MM.1S (cell line): ENCODE results near the gene UHRF1.
"Not testable (repeated sequence)": the region's sequence is repeated elsewhere in the genome, so short reads cannot be mapped to it uniquely, and the experiment has no call there.

Source experiments
- DNase-seq: peaks from one replicate; pipeline ENCODE4 v3.0.0-alpha.2; 2015
- H2AFZ ChIP-seq: fragments of 300-600 bp; sonication (generic); 2 replicates; pipeline ENCODE4 v1.6.0; 2016; ENCODE audit warnings: antibody characterized with exemption, low read length
- H3F3A ChIP-seq: fragments of 300-600 bp; sonication (generic); 2 replicates; pipeline ENCODE4 v1.6.1; 2016; ENCODE audit warnings: mild to moderate bottlenecking, antibody characterized with exemption, low read length, moderate library complexity, mixed read lengths; ENCODE audit not compliant: insufficient read depth
- H3K27ac ChIP-seq: fragments of 300-600 bp; sonication (generic); 2 replicates; pipeline ENCODE4 v1.5.1; 2016; ENCODE audit warnings: mild to moderate bottlenecking, low read length
- H3K27me3 ChIP-seq: fragments of 300-600 bp; sonication (generic); replicated peaks from 2 replicates; pipeline ENCODE4 v1.6.0; 2016; ENCODE audit warnings: low read length; ENCODE audit not compliant: insufficient read depth
- H3K36me3 ChIP-seq: fragments of 300-600 bp; sonication (generic); replicated peaks from 2 replicates; pipeline ENCODE4 v1.6.1; 2016; ENCODE audit warnings: mild to moderate bottlenecking, low read length, mixed read lengths; ENCODE audit not compliant: insufficient read depth
- H3K4me1 ChIP-seq: fragments of 300-600 bp; sonication (generic); 2 replicates; pipeline ENCODE4 v1.6.1; 2016; ENCODE audit warnings: low read length, mixed read lengths
- H3K4me2 ChIP-seq: fragments of 300-600 bp; sonication (generic); 2 replicates; pipeline ENCODE4 v1.6.0; 2016; ENCODE audit warnings: low read depth, low read length
- H3K4me3 ChIP-seq: fragments of 300-600 bp; sonication (generic); 2 replicates; pipeline ENCODE4 v1.5.1; 2016; ENCODE audit warnings: low read length, mixed read lengths
- H3K79me2 ChIP-seq: fragments of 300-600 bp; sonication (generic); 2 replicates; pipeline ENCODE4 v1.6.1; 2016; ENCODE audit warnings: mixed run types, low read length, mixed read lengths
- H3K9ac ChIP-seq: fragments of 300-600 bp; sonication (generic); 2 replicates; pipeline ENCODE4 v1.6.1; 2016; ENCODE audit warnings: low read length, mixed read lengths
- H3K9me2 ChIP-seq: fragments of 300-600 bp; sonication (generic); replicated peaks from 2 replicates; pipeline ENCODE4 v1.6.1; 2016; ENCODE audit warnings: mild to moderate bottlenecking, low read length, mixed read lengths; ENCODE audit not compliant: insufficient read depth
- H3K9me3 ChIP-seq: fragments of 300-600 bp; sonication (generic); replicated peaks from 2 replicates; pipeline ENCODE4 v1.6.1; 2016; ENCODE audit warnings: mild to moderate bottlenecking, low read length, mixed read lengths; ENCODE audit not compliant: insufficient read depth
- H4K20me1 ChIP-seq: fragments of 300-600 bp; sonication (generic); 2 replicates; pipeline ENCODE4 v1.6.1; 2016; ENCODE audit warnings: mild to moderate bottlenecking, low read length, moderate library complexity, mixed read lengths; ENCODE audit not compliant: insufficient read depth
- EZH2 ChIP-seq: fragments of 300-600 bp; sonication (generic); optimal IDR thresholded peaks from 2 replicates; pipeline ENCODE3; 2017; ENCODE audit warnings: low read depth, mild to moderate bottlenecking, antibody characterized with exemption, low read length, mixed read lengths
- EZH2phosphoT487 ChIP-seq: fragments of 300-600 bp; sonication (generic); IDR thresholded peaks from 2 replicates; pipeline ENCODE4 v1.6.1; 2018; ENCODE audit warnings: antibody characterized with exemption, low read length
- TF ChIP-seq, protein P1 (sequence below): fragments of 300-600 bp; sonication (generic); IDR thresholded peaks from 2 replicates; pipeline ENCODE4 v1.5.1; 2016; ENCODE audit warnings: antibody characterized with exemption, low read length, mixed read lengths

UHRF1 gene

DNA sequence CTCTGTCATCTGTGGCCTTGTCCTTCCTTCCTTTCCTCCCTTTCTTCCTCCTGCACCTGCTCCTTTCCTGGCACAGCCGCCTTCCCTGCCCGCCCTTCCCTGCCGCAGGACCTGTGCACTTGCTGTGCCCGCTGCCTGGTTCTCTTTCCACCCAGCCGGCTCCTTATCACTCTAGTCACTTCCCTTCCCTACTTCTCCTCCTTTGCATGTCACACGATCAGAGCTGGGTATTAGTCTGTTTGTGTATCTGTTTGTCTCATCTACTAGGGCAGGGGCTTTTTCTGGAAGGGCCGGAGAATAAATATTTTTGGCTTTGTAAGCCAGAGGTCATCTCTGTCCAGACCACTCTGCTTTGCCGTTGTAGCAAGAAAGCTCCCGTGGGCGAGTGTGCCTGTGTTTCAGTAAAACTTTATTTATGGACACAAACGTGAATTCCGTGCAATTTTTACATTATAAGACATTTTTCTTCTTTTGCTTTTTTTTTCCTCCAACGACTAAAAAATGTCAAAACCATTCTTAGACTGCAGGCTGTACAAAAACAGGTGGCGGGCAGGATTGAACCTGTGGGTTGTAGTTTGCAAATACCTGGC is 65.7 kb downstream of the UHRF1 start:
- no peaks in the 10 kb centered on the region for H3K4me1 ChIP-seq
- TF ChIP-seq EZH2phosphoT487 (no peak), EZH2 (no peak)
- TF ChIP-seq, protein P1, sequence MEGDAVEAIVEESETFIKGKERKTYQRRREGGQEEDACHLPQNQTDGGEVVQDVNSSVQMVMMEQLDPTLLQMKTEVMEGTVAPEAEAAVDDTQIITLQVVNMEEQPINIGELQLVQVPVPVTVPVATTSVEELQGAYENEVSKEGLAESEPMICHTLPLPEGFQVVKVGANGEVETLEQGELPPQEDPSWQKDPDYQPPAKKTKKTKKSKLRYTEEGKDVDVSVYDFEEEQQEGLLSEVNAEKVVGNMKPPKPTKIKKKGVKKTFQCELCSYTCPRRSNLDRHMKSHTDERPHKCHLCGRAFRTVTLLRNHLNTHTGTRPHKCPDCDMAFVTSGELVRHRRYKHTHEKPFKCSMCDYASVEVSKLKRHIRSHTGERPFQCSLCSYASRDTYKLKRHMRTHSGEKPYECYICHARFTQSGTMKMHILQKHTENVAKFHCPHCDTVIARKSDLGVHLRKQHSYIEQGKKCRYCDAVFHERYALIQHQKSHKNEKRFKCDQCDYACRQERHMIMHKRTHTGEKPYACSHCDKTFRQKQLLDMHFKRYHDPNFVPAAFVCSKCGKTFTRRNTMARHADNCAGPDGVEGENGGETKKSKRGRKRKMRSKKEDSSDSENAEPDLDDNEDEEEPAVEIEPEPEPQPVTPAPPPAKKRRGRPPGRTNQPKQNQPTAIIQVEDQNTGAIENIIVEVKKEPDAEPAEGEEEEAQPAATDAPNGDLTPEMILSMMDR = no peak
- no peak for DNase-seq
- no peak overlapping the region for H3K4me3 ChIP-seq
- H3K79me2 ChIP-seq = peaks cover 97% of the 10 kb centered on the region
- H3K4me2 ChIP-seq = no peak overlapping the region
- no peak overlapping the region for H3K27ac ChIP-seq
- no peak overlapping the region for H3K9ac ChIP-seq
- no peaks in the 10 kb centered on the region for H3K27me3 ChIP-seq
- H3K9me2 ChIP-seq = no peaks in the 10 kb centered on the region
- H3F3A ChIP-seq = peaks cover 5% of the 10 kb centered on the region; the same call in 1 of the 2 replicates
- peaks cover 25% of the 10 kb centered on the region for H4K20me1 ChIP-seq
- no peaks in the 10 kb centered on the region for H3K9me3 ChIP-seq
- H3K36me3 ChIP-seq = peaks cover 10% of the 10 kb centered on the region; the same call in 1 of the 2 replicates
- H2AFZ ChIP-seq = no peak overlapping the region

DNA sequence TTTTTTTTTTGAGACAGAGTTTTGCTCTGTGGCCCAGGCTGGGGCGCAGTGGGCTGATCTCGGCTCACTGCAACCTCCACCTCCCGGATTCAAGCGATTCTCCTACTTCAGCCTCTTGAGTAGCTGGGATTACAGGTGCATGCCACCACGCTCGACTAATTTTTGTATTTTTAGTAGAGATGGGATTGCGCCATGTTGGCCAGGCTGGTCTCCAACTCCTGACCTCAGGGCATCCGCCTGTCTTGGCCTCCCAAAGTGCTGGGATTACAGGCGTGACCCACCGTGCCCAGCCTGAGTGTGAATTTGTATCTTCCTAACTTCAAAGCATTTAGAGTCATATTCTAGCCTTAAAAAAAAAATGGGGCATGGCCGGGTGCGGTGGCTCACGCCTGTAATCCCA is 66.3 kb downstream of the UHRF1 start:
- H3K4me2 ChIP-seq, H3K27me3 ChIP-seq, H3K36me3 ChIP-seq, H3K4me1 ChIP-seq, H3K9ac ChIP-seq, DNase-seq, H3K9me2 ChIP-seq, H2AFZ ChIP-seq, H3K4me3 ChIP-seq, H3K9me3 ChIP-seq, H3F3A ChIP-seq, H3K27ac ChIP-seq: not testable (repeated sequence)
- H4K20me1 ChIP-seq = peaks cover 24% of the 10 kb centered on the region
- peaks cover 97% of the 10 kb centered on the region for H3K79me2 ChIP-seq

DNA sequence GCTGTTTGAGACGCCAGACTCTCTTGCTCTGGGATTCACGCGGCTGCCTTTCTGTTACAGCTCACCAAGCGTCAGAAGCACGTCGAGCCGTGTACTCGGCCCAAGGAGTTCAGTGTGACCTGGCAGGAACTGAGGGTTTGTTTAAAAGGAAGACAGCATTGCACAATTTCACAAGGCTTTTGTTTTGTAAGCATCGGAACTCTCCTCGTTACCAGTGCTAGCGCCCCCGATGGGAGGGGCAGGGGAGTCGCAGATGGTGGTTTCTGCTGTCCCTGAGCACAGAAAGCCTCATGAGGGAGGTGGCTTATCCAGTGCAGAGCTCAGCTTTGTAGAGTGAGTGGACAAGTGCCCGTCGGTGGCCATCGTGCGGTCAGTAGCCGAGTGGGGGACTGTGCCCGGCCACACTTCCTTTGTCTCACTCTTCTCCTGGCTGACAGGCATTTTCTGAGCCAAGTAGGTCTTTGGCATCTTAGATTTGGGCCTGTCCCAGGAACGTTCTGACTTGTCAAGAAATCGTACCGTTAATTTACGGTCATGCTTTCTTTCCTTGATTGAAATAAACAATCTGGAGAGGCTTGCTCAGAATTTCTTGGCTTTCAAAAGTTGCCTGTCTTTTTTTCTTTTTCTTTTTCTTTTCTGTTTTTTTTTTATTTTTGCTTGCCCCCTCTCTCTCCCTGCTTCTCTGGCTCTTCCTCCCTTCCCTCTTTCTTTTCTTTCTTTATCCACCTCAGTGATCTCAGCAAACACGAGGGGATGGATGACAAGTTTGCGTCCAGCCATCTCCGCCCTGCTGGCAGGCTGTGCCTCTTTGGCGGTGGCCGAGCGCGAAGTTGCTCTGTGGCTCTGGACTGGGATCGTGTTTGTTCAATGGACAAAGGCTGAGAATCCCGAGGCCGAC is 67.3 kb downstream of the UHRF1 start:
- Histone ChIP-seq H3K79me2 (peaks cover 97% of the 10 kb centered on the region), H3K36me3 (peaks cover 10% of the 10 kb centered on the region; the same call in 1 of the 2 replicates), H3K4me2 (no peak overlapping the region), H3K27ac (no peak overlapping the region), H2AFZ (no peak overlapping the region), H3K4me3 (no peak overlapping the region), H3K9ac (no peak overlapping the region), H3K9me2 (no peaks in the 10 kb centered on the region), H3K9me3 (no peaks in the 10 kb centered on the region), H3K4me1 (no peaks in the 10 kb centered on the region), H4K20me1 (peaks cover 19% of the 10 kb centered on the region; the same call in 1 of the 2 replicates), H3F3A (no peaks in the 10 kb centered on the region), H3K27me3 (no peaks in the 10 kb centered on the region)
- TF ChIP-seq, protein P1 = no peak
- TF ChIP-seq EZH2 (no peak), EZH2phosphoT487 (no peak)
- no peak for DNase-seq
